ENCODE data around the gene LYPLAL1.

Gene LYPLAL1

GRCh38 chr1:219227360-219228057 lies 53.8 kb downstream of the LYPLAL1 start:
- no peak for TF ChIP-seq CTCF (IDR thresholded peaks at IDR 0.05)
- DNase-seq (ENCODE audit: low spot score): no peak
- Histone ChIP-seq H3K27ac (no peak overlapping the region), H3K4me3 (no peak overlapping the region)

- H3K4me3 ChIP-seq: no peak overlapping the region
These were observed 54.4 kb downstream of the LYPLAL1 start for GRCh38 chr1:219228058-219228419.

DNA sequence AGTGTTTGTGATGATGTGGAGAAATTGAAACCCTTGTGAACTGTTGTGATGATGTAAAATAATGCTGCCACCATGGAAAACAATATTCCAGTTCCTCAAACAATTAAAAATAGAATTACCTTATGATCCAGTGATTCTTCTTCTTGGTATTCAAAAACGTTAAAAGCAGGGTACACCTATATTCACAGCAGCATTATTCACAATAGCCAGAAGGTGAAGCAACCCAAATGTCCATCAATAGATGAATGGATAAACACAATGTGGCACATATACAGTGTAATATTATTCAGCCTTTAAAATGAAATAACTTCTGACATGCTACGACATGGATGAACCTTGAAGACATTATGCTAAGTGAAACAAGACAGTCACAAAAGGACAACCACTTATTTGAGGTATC lies 59.2 kb downstream of the LYPLAL1 start:
- DNase-seq (ENCODE audit: low spot score): no peak
- no peak overlapping the region for H3K4me3 ChIP-seq
- TF ChIP-seq CTCF (IDR thresholded peaks at IDR 0.05): no peak
- H3K27ac ChIP-seq: no peak overlapping the region

More at GRCh38 chr1:219228058-219228419, 54.4 kb downstream of the LYPLAL1 start:
- no peak for DNase-seq (ENCODE audit: low spot score)
- H3K27ac ChIP-seq: no peak overlapping the region
- no peak for TF ChIP-seq CTCF (IDR thresholded peaks at IDR 0.05)

DNA sequence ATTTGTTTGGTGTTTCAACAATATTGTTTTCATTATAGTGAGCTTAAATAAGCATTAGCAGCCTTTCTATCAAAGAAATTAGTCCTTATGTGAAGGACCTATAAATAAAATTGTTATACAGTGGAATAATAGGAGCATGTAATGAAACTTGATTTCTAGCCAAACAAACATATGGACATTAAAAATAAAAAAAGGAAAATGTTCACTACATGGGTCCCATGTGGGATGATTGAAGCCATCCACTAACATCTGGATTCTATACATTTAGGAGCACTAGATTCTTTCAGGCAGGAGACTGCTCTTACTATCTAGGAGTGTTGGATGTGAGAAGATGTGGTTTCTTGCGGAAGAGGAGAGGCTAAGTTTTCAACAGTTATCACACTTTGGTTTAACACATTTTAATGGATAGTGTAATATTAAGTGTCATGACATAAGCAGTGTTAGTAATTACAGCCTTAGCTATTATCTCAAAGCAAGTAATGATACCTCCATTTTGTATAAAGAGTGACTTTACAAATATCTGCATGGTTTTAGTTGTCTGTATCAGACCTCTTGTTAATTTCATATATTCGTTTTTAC lies 62.3 kb downstream of the LYPLAL1 start:
- no peak for DNase-seq (ENCODE audit: low spot score)
- H3K4me3 ChIP-seq: no peak overlapping the region
- no peak overlapping the region for H3K27ac ChIP-seq
- TF ChIP-seq CTCF (IDR thresholded peaks at IDR 0.05): no peak

- no peak for TF ChIP-seq CTCF (IDR thresholded peaks at IDR 0.05)
- no peak for DNase-seq (ENCODE audit: low spot score)
These were observed 63.4 kb downstream of the LYPLAL1 start for GRCh38 chr1:219236933-219237610.

DNA sequence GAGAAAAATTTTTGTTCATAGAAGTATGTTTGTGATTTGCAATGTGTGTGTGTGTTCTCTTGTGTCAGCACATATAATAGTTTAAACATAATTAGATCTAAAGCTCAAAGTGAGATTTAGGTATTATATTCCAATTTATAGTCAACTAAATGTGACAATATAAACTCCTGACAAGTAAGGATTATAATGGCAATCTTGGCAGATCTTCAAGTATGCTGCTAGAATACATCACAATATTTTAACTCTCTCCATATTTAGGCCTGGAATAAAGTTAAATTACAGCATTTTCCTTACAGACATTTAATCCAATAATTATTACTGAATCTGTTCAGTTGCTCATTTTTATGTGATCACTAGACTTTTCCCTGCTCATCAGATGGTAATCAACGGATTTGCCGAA lies 65.8 kb downstream of the LYPLAL1 start:
- no peak for DNase-seq (ENCODE audit: low spot score)
- no peak for TF ChIP-seq CTCF (IDR thresholded peaks at IDR 0.05)
- no peak overlapping the region for H3K27ac ChIP-seq
- no peak overlapping the region for H3K4me3 ChIP-seq

More at GRCh38 chr1:219236933-219237610, 63.4 kb downstream of the LYPLAL1 start:
- Histone ChIP-seq H3K4me3 (no peak overlapping the region), H3K27ac (no peak overlapping the region)
